ENCODE measurements around the gene R3HCC1L.
"Not testable (repeated sequence)": the region's sequence is repeated elsewhere in the genome, so short reads cannot be mapped to it uniquely, and the experiment has no call there.

The R3HCC1L gene

GRCh38 chr10:98141484-98142073, 7.1 kb downstream of the R3HCC1L start:
- TF ChIP-seq CTCF (conservative IDR thresholded peaks at IDR 0.05; ENCODE audit: control insufficient read depth, insufficient read depth, low read depth, low read length): no peak
- no peak for DNase-seq (ENCODE audit: low read depth)
- no peak overlapping the region for H3K4me3 ChIP-seq (ENCODE audit: control insufficient read depth, low read depth, low read length)

- no peak for TF ChIP-seq CTCF (conservative IDR thresholded peaks at IDR 0.05; ENCODE audit: control insufficient read depth, insufficient read depth, low read depth, low read length)
- H3K4me3 ChIP-seq (ENCODE audit: control insufficient read depth, low read depth, low read length): no peak overlapping the region
- no peak for DNase-seq (ENCODE audit: low read depth)
These were observed 10.5 kb downstream of the R3HCC1L start for GRCh38 chr10:98144985-98145384.

GRCh38 chr10:98149858-98150257, 15.4 kb downstream of the R3HCC1L start:
- DNase-seq (ENCODE audit: low read depth): no peak
- no peak overlapping the region for H3K4me3 ChIP-seq (ENCODE audit: control insufficient read depth, low read depth, low read length)
- TF ChIP-seq CTCF (conservative IDR thresholded peaks at IDR 0.05; ENCODE audit: control insufficient read depth, insufficient read depth, low read depth, low read length): no peak

GRCh38 chr10:98150544-98150943, 16.1 kb downstream of the R3HCC1L start:
- TF ChIP-seq CTCF (conservative IDR thresholded peaks at IDR 0.05; ENCODE audit: control insufficient read depth, insufficient read depth, low read depth, low read length): no peak
- peak; percentile 35 for DNase-seq (ENCODE audit: low read depth)
- no peak overlapping the region for H3K4me3 ChIP-seq (ENCODE audit: control insufficient read depth, low read depth, low read length)

GRCh38 chr10:98152778-98153177, 18.3 kb downstream of the R3HCC1L start:
- not testable (repeated sequence) for DNase-seq (ENCODE audit: low read depth); H3K4me3 ChIP-seq (ENCODE audit: control insufficient read depth, low read depth, low read length)

GRCh38 chr10:98153213-98153958, 18.9 kb downstream of the R3HCC1L start:
- DNase-seq (ENCODE audit: low read depth): peak; percentile 27
- H3K4me3 ChIP-seq (ENCODE audit: control insufficient read depth, low read depth, low read length): not testable (repeated sequence)

GRCh38 chr10:98154076-98154475, 19.6 kb downstream of the R3HCC1L start:
- TF ChIP-seq CTCF (conservative IDR thresholded peaks at IDR 0.05; ENCODE audit: control insufficient read depth, insufficient read depth, low read depth, low read length): no peak
- peak; percentile 13 for DNase-seq (ENCODE audit: low read depth)
- no peak overlapping the region for H3K4me3 ChIP-seq (ENCODE audit: control insufficient read depth, low read depth, low read length)

GRCh38 chr10:98158576-98158975, 24.1 kb downstream of the R3HCC1L start:
- H3K4me3 ChIP-seq (ENCODE audit: control insufficient read depth, low read depth, low read length): no peak overlapping the region
- TF ChIP-seq CTCF (conservative IDR thresholded peaks at IDR 0.05; ENCODE audit: control insufficient read depth, insufficient read depth, low read depth, low read length): no peak
- DNase-seq (ENCODE audit: low read depth): no peak

Measured in fibroblast of mammary gland (primary cell).